AG04450 (cell line): Measurements from ENCODE around the gene TGFB1I1. TPM values are rescaled to one million over a fixed set of nuclear protein-coding genes. Genes with fewer than 3 reads are reported as not detected.

Experiments
- CTCF ChIA-PET: fragments of 300-600, 350-600 bp; formaldehyde crosslinking; extraction: SDS; loops from one replicate; lab custom pipeline; 2022; ENCODE audit warnings: antibody characterized with exemption, inconsistent platforms; lab: Charles Lee
- POLR2A ChIA-PET: fragments of 350-600 bp; formaldehyde crosslinking; extraction: SDS; loops from one replicate; lab custom pipeline; 2021; ENCODE audit warnings: antibody characterized with exemption, inconsistent platforms; lab: Yijun Ruan, JAX
- DNase-seq: peaks from one replicate; pipeline ENCODE4 v3.0.0-alpha.2; 2011; ENCODE audit warnings: low read depth, low spot score
- H3K27ac ChIP-seq: one replicate; pipeline ENCODE4 v1.5.1; 2012; ENCODE audit warnings: low read depth, low read length, control low read depth
- H3K27me3 ChIP-seq: one replicate; pipeline ENCODE4 v1.6.0; 2012; ENCODE audit warnings: low read length; ENCODE audit not compliant: control insufficient read depth, insufficient read depth
- H3K4me3 ChIP-seq: 2 replicates; pipeline ENCODE4 v1.5.1; 2011; ENCODE audit warnings: mild to moderate bottlenecking, low read depth, low read length, control low read depth
- H3K9me3 ChIP-seq: 2 replicates; pipeline ENCODE4 v1.5.1; 2012; ENCODE audit warnings: low read length; ENCODE audit not compliant: control insufficient read depth, insufficient read depth
- CTCF ChIP-seq: IDR thresholded peaks from 2 replicates; pipeline ENCODE4 v1.5.1; 2011; ENCODE audit warnings: low read depth, low read length, control low read depth, inconsistent platforms
- polyA plus RNA-seq: library from polyadenylated mRNA; depleted of rRNA; stranded (reverse); fragments of >200 nt; gene quantifications from 2 replicates; pipeline ENCODE4 v1.2.3, GENCODE V29; 2011; rRNA removed

The TGFB1I1 gene
- polyA plus RNA-seq, 1 experiment: 42.4 TPM

GRCh38 chr16:31525113-31525512, 53.2 kb downstream of the TGFB1I1 start:
- CTCF ChIA-PET: no interaction called here
- DNase-seq: no peak
- peaks cover 35% of the 10 kb centered on the region for H3K27me3 ChIP-seq
- no peak for TF ChIP-seq CTCF
- POLR2A ChIA-PET: no interaction called here
- H3K4me3 ChIP-seq: no peak overlapping the region
- H3K27ac ChIP-seq: no peak overlapping the region
- H3K9me3 ChIP-seq: no peaks in the 10 kb centered on the region

Other genes starting within 250 kb of the TGFB1I1 start
- gene ITGAM, start 212.2 kb upstream of the TGFB1I1 start, polyA plus RNA-seq: not detected in 2 replicates
- 0.15 and 0.17 TPM in 2 replicates for gene ITGAX, start 117.0 kb upstream of the TGFB1I1 start, polyA plus RNA-seq
- gene ITGAD, start 78.8 kb upstream of the TGFB1I1 start, polyA plus RNA-seq: not detected in 2 replicates
- not detected in 2 replicates for gene COX6A2, start 43.8 kb upstream of the TGFB1I1 start, polyA plus RNA-seq
- gene ZNF843, start 29.4 kb upstream of the TGFB1I1 start, polyA plus RNA-seq: 0.63 and 0.67 TPM in 2 replicates
- gene ARMC5, start 12.7 kb upstream of the TGFB1I1 start, polyA plus RNA-seq: 2.9 and 4.2 TPM in 2 replicates
- gene SLC5A2, start 11.0 kb downstream of the TGFB1I1 start, polyA plus RNA-seq: not detected in 2 replicates
- gene RUSF1, start 36.2 kb downstream of the TGFB1I1 start, polyA plus RNA-seq: 32.2 and 38.6 TPM in 2 replicates
- not detected in 2 replicates for gene AHSP, start 55.7 kb downstream of the TGFB1I1 start, polyA plus RNA-seq